Upper lobe of left lung (tissue), 4 donors: ENCODE data around the gene PRF1.

Experiments used
- EP300 ChIP-seq, 4 donors: sonication (generic); formaldehyde crosslinking; IDR thresholded peaks; one replicate each; pipeline ENCODE4 v1.5.1; 2017; ENCODE audit warnings: antibody characterized with exemption in 4 of 4, control low read depth in 2 of 4
- POLR2A ChIP-seq, 4 donors: fragments of 450-650 bp; IDR thresholded peaks; one replicate each; pipeline ENCODE4 v1.5.1; 2016 to 2017; ENCODE audit warnings: antibody characterized with exemption in 4 of 4, mild to moderate bottlenecking in 2 of 4

- TF ChIP-seq EP300 (IDR thresholded peaks at IDR 0.05) (no peak), POLR2A (IDR thresholded peaks at IDR 0.05) (no peak)
Measured at GRCh38 chr10:70584909-70585544, 17.5 kb downstream of the PRF1 start.
